ENCODE results near the gene OR2G6. TPM values are rescaled to one million over a fixed set of nuclear protein-coding genes. Genes with fewer than 3 reads are reported as not detected.
"Not testable (repeated sequence)": the region's sequence is repeated elsewhere in the genome, so short reads cannot be mapped to it uniquely, and the experiment has no call there.

Gene OR2G6
- total and polyA plus RNA-seq, 4 donors = not detected

DNA sequence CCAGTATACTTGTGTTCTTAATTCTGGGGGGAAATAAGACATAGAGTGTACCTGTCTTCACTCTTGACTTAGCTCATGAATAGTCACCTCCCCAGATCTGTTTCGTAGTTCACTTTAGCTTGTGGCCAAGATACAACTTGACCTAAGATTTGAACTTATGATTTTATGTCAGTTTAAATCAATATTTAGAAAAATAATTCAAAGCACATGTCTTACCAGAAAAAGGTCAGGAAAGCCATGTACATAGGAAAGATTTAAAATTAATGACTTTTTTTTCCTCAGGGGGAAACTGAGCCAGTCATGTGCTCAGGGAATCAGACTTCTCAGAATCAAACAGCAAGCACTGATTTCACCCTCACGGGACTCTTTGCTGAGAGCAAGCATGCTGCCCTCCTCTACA lies 34.8 kb upstream of the OR2G6 start, which contains the start of gene OR2T3:
Gene OR2T3 (plus strand): TSS at position 301 of the 400 bp plus-strand sequence. CDS start 0 bp downstream, at position 301.
- not testable (repeated sequence) for H3K4me1 ChIP-seq (ENCODE audit: control insufficient read depth in 4 of 4, insufficient read depth in 4 of 4, low read length in 3 of 4); H3K9ac ChIP-seq (ENCODE audit: low read depth in 1 of 2, low read length in 2 of 2); DNase-seq (ENCODE audit: low spot score); H3K9me3 ChIP-seq (ENCODE audit: control insufficient read depth in 4 of 4, low read length in 3 of 4); H3K27me3 ChIP-seq (ENCODE audit: control insufficient read depth in 4 of 4, insufficient read depth in 4 of 4, low read length in 3 of 4); H3K27ac ChIP-seq (ENCODE audit: low read depth in 1 of 2, low read length in 2 of 2); H3K36me3 ChIP-seq (ENCODE audit: control insufficient read depth in 4 of 4, insufficient read depth in 3 of 4, low read depth in 1 of 4, low read length in 3 of 4); H3K4me3 ChIP-seq (ENCODE audit: low read depth in 1 of 3, low read length in 3 of 3)
- 77% methylated on average over 2 of the region's 2 CpGs for WGBS

DNA sequence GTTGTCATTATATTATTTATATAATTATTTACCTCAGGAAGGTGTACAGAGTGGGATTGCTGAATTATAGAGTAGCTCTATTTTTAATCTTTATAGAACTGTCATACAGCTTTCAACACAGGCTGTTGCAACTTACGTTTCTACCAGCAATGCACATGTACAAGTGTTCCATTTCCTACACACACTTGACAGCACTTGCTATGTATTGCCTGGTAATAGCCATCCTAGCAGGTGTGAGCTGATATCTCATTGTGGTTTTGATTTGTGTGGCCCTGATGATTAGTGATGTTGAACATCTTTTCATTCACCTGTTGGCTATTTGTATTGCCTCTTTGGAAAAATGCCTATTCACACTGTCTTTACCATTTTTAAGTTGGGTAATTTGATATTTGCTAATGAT lies 32.2 kb upstream of the OR2G6 start:
- not testable (repeated sequence) for H3K27me3 ChIP-seq (ENCODE audit: control insufficient read depth in 4 of 4, insufficient read depth in 4 of 4, low read length in 3 of 4); H3K36me3 ChIP-seq (ENCODE audit: control insufficient read depth in 4 of 4, insufficient read depth in 3 of 4, low read depth in 1 of 4, low read length in 3 of 4); DNase-seq (ENCODE audit: low spot score); H3K9ac ChIP-seq (ENCODE audit: low read depth in 1 of 2, low read length in 2 of 2); H3K4me1 ChIP-seq (ENCODE audit: control insufficient read depth in 4 of 4, insufficient read depth in 4 of 4, low read length in 3 of 4); H3K27ac ChIP-seq (ENCODE audit: low read depth in 1 of 2, low read length in 2 of 2); H3K9me3 ChIP-seq (ENCODE audit: control insufficient read depth in 4 of 4, low read length in 3 of 4); H3K4me3 ChIP-seq (ENCODE audit: low read depth in 1 of 3, low read length in 3 of 3)
- no CpG with 5 or more reads among the region's 1 CpG for WGBS

DNA sequence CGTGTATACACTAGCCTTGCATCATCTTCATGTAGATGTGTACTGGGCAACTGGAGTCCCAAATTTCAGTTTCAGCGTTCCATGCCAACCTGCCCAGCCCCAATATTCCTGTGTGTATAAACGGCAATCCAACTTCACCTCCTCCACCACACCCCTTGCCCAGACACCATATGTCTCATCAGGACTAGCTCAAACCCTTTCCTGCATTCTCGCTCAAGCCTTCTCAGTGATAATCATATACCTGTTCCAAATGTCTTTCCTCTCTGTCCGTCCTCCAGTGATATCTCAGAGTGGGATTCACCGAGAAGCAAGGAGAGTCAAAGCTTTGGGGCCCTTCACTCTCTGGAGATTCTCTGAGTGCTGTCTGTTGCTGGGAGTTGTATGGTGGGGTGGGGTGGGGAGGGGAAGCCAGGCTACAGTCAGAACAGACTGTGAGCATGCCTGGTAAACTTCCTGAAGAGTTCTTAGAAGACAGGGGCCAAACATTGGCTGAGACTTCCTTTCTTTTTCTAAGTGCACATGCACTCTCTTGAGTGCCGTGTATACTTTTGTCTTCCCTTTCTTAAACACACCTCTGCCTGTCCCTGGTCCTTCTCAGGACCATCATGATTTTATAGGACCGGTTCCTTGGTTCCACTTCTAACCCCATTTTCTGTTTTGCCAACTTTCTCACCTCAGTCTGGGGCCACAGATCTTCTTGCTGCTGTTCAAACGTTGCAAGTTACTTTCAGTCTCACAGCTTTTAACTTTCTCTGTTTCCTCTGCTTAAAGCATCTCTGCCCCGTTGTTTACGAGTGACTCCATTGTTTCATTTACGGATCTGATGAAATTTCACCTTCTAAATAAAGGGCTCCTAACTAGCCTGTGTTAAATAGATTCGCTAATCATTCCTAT lies 25.9 kb upstream of the OR2G6 start:
- not testable (repeated sequence) for H3K36me3 ChIP-seq (ENCODE audit: control insufficient read depth in 4 of 4, insufficient read depth in 3 of 4, low read depth in 1 of 4, low read length in 3 of 4); H3K4me3 ChIP-seq (ENCODE audit: low read depth in 1 of 3, low read length in 3 of 3); H3K4me1 ChIP-seq (ENCODE audit: control insufficient read depth in 4 of 4, insufficient read depth in 4 of 4, low read length in 3 of 4); H3K9ac ChIP-seq (ENCODE audit: low read depth in 1 of 2, low read length in 2 of 2); H3K9me3 ChIP-seq (ENCODE audit: control insufficient read depth in 4 of 4, low read length in 3 of 4); H3K27ac ChIP-seq (ENCODE audit: low read depth in 1 of 2, low read length in 2 of 2); DNase-seq (ENCODE audit: low spot score); H3K27me3 ChIP-seq (ENCODE audit: control insufficient read depth in 4 of 4, insufficient read depth in 4 of 4, low read length in 3 of 4)
- WGBS = 61% methylated on average over 13 of the region's 13 CpGs

GRCh38 chr1:248488289-248488688 lies 19.6 kb upstream of the OR2G6 start, which contains the start of gene OR2T5:
OR2T5 (plus strand) TSS chr1:248488589; CDS start chr1:248488589, 0 bp downstream.
- H3K27ac ChIP-seq (ENCODE audit: low read depth in 1 of 2, low read length in 2 of 2); DNase-seq (ENCODE audit: low spot score); H3K9me3 ChIP-seq (ENCODE audit: control insufficient read depth in 4 of 4, low read length in 3 of 4); H3K4me1 ChIP-seq (ENCODE audit: control insufficient read depth in 4 of 4, insufficient read depth in 4 of 4, low read length in 3 of 4); H3K4me3 ChIP-seq (ENCODE audit: low read depth in 1 of 3, low read length in 3 of 3); H3K27me3 ChIP-seq (ENCODE audit: control insufficient read depth in 4 of 4, insufficient read depth in 4 of 4, low read length in 3 of 4); H3K36me3 ChIP-seq (ENCODE audit: control insufficient read depth in 4 of 4, insufficient read depth in 3 of 4, low read depth in 1 of 4, low read length in 3 of 4); H3K9ac ChIP-seq (ENCODE audit: low read depth in 1 of 2, low read length in 2 of 2): not testable (repeated sequence)
- WGBS = 75% methylated on average over 5 of the region's 6 CpGs

DNA sequence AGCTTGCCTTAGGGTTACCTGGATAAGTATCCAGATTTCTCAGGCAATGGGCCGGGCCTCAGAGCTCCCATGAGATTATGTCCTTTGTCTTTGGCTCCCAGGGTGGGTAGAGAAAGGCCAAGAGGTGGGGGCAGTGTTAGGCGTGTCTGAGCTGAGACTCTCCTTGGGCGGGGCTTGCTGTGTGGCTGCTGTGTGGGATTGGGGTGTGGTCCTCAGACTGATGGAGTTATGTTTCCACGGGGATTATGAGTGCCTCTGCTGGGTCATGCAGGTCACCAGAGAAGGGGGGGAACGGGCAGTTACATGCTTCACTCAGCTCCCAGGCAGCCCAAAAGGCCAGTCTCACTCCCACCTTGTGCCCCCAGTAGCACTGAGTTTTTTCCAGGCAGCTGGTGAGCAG lies 11.2 kb upstream of the OR2G6 start:
- not testable (repeated sequence) for H3K9me3 ChIP-seq (ENCODE audit: control insufficient read depth in 4 of 4, low read length in 3 of 4); H3K27me3 ChIP-seq (ENCODE audit: control insufficient read depth in 4 of 4, insufficient read depth in 4 of 4, low read length in 3 of 4); H3K27ac ChIP-seq (ENCODE audit: low read depth in 1 of 2, low read length in 2 of 2); H3K9ac ChIP-seq (ENCODE audit: low read depth in 1 of 2, low read length in 2 of 2); H3K4me3 ChIP-seq (ENCODE audit: low read depth in 1 of 3, low read length in 3 of 3); H3K36me3 ChIP-seq (ENCODE audit: control insufficient read depth in 4 of 4, insufficient read depth in 3 of 4, low read depth in 1 of 4, low read length in 3 of 4); DNase-seq (ENCODE audit: low spot score); H3K4me1 ChIP-seq (ENCODE audit: control insufficient read depth in 4 of 4, insufficient read depth in 4 of 4, low read length in 3 of 4)
- no CpG with 5 or more reads among the region's 5 CpGs for WGBS

GRCh38 chr1:248500305-248501035 lies 7.4 kb upstream of the OR2G6 start:
- DNase-seq (ENCODE audit: low spot score) = not testable (repeated sequence)
- WGBS = 71% methylated on average over 1 of the region's 2 CpGs

DNA sequence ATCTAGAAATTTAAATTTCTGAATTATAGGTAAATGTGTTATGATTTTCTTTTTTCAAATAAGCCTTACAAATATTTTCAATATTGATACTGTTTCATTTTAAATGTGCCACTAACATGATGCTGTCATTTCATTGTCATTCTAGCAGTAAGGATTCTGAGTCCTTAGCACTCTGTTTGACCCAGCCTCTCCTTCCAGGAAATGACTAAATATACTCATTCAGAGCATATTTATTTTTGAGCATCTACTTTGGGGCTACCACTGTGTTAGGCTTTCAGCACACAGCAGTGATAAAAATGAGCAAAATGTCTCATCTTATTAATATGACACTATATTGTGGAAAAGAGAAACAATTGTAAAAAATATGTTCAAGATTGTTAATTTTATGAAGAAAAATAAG lies 2.3 kb downstream of the OR2G6 start:
- not testable (repeated sequence) for H3K9ac ChIP-seq (ENCODE audit: low read depth in 1 of 2, low read length in 2 of 2); H3K27ac ChIP-seq (ENCODE audit: low read depth in 1 of 2, low read length in 2 of 2); DNase-seq (ENCODE audit: low spot score); H3K27me3 ChIP-seq (ENCODE audit: control insufficient read depth in 4 of 4, insufficient read depth in 4 of 4, low read length in 3 of 4); H3K36me3 ChIP-seq (ENCODE audit: control insufficient read depth in 4 of 4, insufficient read depth in 3 of 4, low read depth in 1 of 4, low read length in 3 of 4); H3K4me1 ChIP-seq (ENCODE audit: control insufficient read depth in 4 of 4, insufficient read depth in 4 of 4, low read length in 3 of 4); H3K4me3 ChIP-seq (ENCODE audit: low read depth in 1 of 3, low read length in 3 of 3); H3K9me3 ChIP-seq (ENCODE audit: control insufficient read depth in 4 of 4, low read length in 3 of 4)

More at GRCh38 chr1:248500305-248501035, 7.4 kb upstream of the OR2G6 start:
- not testable (repeated sequence) for H3K4me1 ChIP-seq (ENCODE audit: control insufficient read depth in 4 of 4, insufficient read depth in 4 of 4, low read length in 3 of 4); H3K27ac ChIP-seq (ENCODE audit: low read depth in 1 of 2, low read length in 2 of 2); H3K36me3 ChIP-seq (ENCODE audit: control insufficient read depth in 4 of 4, insufficient read depth in 3 of 4, low read depth in 1 of 4, low read length in 3 of 4); H3K27me3 ChIP-seq (ENCODE audit: control insufficient read depth in 4 of 4, insufficient read depth in 4 of 4, low read length in 3 of 4); H3K9me3 ChIP-seq (ENCODE audit: control insufficient read depth in 4 of 4, low read length in 3 of 4); H3K9ac ChIP-seq (ENCODE audit: low read depth in 1 of 2, low read length in 2 of 2); H3K4me3 ChIP-seq (ENCODE audit: low read depth in 1 of 3, low read length in 3 of 3)
